ENCODE data around the gene AVPR2.

GRCh38 chrX:153944800-153945150, 40.3 kb downstream of the AVPR2 start:
- TF ChIP-seq POLR2A (IDR thresholded peaks at IDR 0.05) (no peak), CTCF (IDR thresholded peaks at IDR 0.05) (no peak)
